GM10266 (cell line): ENCODE data around the gene KRTAP25-1.

ENCODE experiments used
- DNase-seq: peaks from one replicate; pipeline ENCODE4 v3.0.0; 2012; ENCODE audit errors: extremely low spot score
- TF ChIP-seq, protein P1 (sequence below): IDR thresholded peaks from 2 replicates; pipeline ENCODE4 v1.5.1; 2012; ENCODE audit warnings: mild to moderate bottlenecking, low read depth; ENCODE audit not compliant: control insufficient read depth, insufficient read depth; ENCODE audit errors: missing control alignments

The KRTAP25-1 gene

GRCh38 chr21:30289215-30289614 is at the start of gene KRTAP25-1:
TSS of gene KRTAP25-1 (minus strand) at chr21:30289514. CDS start at chr21:30289490, 24 bp downstream.
- TF ChIP-seq, protein P1, sequence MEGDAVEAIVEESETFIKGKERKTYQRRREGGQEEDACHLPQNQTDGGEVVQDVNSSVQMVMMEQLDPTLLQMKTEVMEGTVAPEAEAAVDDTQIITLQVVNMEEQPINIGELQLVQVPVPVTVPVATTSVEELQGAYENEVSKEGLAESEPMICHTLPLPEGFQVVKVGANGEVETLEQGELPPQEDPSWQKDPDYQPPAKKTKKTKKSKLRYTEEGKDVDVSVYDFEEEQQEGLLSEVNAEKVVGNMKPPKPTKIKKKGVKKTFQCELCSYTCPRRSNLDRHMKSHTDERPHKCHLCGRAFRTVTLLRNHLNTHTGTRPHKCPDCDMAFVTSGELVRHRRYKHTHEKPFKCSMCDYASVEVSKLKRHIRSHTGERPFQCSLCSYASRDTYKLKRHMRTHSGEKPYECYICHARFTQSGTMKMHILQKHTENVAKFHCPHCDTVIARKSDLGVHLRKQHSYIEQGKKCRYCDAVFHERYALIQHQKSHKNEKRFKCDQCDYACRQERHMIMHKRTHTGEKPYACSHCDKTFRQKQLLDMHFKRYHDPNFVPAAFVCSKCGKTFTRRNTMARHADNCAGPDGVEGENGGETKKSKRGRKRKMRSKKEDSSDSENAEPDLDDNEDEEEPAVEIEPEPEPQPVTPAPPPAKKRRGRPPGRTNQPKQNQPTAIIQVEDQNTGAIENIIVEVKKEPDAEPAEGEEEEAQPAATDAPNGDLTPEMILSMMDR = no peak
- no peak for DNase-seq

GRCh38 chr21:30338717-30339116 is 49.4 kb upstream of the KRTAP25-1 start:
- no peak for DNase-seq
- TF ChIP-seq, protein P1 = no peak

- TF ChIP-seq, protein P1 = no peak
These were observed 48.5 kb upstream of the KRTAP25-1 start for GRCh38 chr21:30337772-30338171.

GRCh38 chr21:30337276-30337744 is 48.0 kb upstream of the KRTAP25-1 start, which contains the start of gene KRTAP27-1:
TSS of gene KRTAP27-1 (minus strand) at chr21:30337694. CDS start at chr21:30337668, 26 bp downstream.
- no peak for DNase-seq
- TF ChIP-seq, protein P1 = no peak

More at GRCh38 chr21:30337772-30338171, 48.5 kb upstream of the KRTAP25-1 start:
- DNase-seq = no peak

- TF ChIP-seq, protein P1 = no peak
- DNase-seq = no peak
These were observed 47.3 kb upstream of the KRTAP25-1 start for GRCh38 chr21:30336596-30336995.

DNA sequence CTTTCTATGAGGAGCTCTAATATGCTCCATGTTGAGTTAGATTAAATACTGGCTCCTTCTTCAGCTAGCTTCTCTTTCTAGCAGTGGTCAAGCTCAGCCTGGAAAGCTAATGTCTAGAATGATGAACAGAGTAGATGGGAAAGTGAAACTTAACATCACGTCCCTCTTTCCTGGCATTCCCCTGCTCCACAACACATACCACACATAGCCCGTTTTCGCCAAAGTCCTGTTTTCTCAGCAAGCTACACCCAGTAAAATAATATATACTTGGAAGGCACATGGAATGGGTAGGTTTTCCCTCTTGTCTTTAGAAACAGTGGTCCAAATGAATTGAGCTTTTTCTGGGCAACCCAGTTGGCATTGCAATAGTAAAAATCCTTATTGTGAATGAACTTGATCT is 44.4 kb upstream of the KRTAP25-1 start:
- TF ChIP-seq, protein P1 = no peak
- no peak for DNase-seq

DNA sequence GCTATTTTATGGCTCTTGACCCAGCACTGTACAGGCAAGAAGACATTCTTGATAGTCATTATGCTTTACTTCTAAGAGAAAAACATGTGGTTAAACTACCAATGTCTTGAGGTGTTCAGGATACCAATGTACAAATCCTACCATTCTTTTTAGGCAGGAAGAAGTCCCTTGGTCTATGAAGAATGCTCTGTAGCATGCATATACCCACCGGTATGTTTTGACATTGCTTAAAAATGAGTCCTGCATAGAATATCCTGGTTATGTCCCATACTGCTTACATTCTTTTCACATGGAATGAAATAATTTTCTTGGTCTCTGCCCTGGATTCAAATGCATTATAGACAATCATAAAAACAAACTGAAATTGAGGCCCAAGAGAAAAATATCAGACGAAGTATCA is 43.4 kb upstream of the KRTAP25-1 start:
- TF ChIP-seq, protein P1 = no peak
- DNase-seq = no peak
